Central memory CD4-positive, alpha-beta T cell (primary cell): ENCODE measurements around the gene RRAS.

Experiments
- DNase-seq: peaks from one replicate; pipeline ENCODE4 v3.0.0; 2022
- total RNA-seq, 3 experiments: gene quantifications; one replicate each; lab custom pipeline; 2026; lab: John Stamatoyannopoulos, UW

Gene RRAS
- 1.8 to 7.5 (median 2.9) reads per million in 3 experiments for total RNA-seq

DNA sequence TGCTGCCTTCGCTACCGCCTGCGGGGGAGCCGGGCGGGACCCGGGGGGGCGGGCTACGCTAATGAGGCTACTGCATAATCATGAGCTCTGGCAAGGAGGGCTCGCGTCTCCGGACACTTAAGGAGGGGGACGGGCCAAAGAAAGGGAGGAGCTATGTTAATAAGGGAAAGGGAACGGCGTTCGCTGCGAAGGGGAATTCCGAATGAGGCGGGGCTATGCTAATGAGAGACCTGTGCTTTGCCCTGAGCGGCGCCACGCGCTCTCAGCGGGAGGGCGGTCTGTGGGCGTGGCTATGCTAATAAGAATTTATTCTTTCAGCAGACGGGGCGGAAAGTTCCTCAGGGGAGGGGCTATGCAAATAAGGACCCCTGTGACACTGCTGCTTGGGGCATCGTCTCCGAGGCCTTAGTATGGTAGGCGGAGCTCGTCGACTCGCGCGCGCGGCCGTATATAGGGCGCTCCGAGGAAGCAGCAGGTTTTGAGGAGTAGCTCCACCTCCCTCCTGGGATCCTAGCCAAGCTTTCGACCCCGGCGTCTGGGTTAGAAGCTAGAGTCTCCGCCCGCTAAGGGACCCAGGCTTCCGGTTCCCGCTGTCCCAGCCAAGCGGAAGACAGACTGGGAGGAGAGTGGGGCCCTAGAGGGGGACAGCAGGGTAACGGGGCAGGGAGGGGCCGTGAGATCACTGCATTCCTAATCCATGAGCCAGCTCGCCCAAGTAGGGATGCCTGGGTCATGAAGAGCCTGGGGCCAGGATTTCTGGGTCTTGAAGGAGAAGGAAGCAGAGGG, at the start of gene RRAS:
Gene RRAS, minus strand, starts transcription at position 31 of the 786 bp plus-strand sequence. CDS start 45 bp downstream, outside the sequence.
- peak; percentile 100 for DNase-seq

DNA sequence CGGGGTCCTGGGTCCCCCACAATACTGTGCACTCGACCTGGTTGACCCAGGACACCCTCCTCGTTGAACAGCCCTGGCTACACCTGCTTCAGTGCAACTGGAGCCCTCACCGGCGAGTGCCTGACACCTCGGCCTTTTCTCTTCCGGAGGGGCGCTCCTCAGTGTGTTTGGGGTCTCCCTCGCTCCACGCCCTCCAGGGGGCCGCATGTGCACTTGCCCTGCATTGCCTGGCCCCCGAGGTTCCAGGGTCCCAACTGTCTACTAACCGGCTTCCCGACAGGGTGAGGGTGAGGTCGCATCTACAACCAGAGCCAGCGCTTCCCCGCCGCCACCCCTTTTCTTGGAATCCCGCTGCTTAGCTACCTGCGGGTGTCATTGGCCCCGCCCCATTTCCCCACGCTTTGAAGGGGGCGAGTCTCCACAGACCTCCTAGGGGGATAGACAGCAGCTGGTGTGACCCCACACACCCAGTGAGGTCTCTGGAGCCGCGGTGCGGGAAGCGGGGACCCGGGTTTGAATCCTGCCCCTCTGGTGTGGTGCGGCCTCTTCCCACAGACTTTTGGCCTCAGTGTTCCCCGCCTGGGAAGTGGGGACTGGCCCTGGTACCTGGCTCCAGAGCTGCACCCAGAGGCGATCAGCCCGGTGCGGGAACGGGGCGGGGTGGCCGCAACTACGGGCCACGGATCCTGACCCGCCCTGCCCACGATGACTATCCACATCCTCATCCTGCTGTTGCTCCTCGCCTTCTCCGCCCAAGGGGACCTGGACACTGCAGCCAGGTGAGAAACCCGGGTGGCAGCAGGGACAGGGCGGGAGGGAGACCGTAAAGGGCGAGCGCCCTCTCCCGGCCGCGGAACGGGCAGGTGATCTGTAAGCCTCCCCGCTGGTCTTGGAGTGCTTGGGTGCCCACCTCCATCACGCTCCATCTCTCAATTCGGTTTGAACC, 49.5 kb upstream of the RRAS start, which contains the start of gene ADM5:
Gene ADM5, plus strand, starts transcription at position 462 of the 946 bp plus-strand sequence. Its CDS starts 244 bp downstream, at position 706.
- DNase-seq: no peak

DNA sequence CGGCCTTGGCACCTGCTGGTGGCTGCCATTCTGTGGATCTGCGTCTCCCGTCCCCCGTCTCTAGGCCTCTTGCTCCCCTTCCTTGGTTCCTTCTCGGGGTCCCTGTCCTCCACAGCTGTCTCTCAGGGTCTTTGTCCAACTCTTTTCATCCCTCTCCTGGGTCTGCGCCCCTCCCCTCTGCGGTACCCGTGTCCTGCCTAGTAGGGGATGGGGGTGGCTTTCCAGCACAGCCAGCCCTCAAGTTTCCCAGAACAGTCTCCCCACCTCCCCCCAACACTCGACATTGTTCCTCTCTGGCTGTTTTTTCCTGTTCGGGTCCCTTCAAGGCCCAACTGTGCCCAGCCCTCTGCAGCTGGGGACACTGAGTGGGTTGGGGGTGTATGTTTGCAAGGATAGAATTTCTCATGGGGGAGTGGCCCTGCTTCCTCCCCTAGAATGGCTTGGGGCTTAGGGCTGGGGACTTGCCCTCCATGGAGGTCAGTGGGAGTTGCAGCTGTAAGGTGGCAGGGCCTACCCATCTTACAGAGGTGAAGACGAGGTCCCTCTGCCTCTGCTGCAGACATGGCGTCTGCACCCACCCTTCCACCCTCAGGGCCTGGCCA, 48.7 kb upstream of the RRAS start:
- no peak for DNase-seq

DNA sequence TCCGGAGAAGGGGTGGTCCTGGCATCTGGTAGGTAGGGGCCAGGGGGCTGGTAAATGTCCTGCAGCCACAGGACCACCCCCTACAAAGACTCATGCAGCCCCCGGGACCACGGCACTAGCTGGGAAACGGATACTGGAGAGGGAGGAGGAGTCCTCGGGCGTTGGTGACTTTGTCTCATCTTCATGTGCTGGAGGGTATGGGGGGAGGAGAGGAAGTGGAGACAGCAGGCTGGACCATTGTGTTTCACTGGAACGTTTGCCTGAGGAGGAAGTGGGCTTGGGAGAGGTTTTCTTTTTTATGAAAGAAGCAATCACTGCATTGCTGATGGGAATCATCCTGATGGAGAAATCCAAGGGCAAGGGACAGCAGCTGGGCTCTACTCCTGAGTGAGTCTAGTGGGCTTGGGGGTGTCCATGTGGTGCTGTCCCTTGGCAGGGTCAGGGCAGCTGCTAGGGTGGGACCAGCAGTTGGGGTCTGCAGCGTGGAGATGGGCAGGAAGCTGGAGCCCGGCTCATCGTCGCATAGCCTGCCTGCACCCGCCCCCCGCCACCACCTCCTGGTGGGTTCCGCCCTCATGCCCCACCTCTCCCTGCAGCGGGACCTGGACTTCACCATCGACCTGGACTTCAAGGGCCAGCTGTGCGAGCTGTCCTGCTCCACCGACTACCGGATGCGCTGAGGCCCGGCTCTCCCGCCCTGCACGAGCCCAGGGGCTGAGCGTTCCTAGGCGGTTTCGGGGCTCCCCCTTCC, 47.8 kb upstream of the RRAS start:
- DNase-seq: no peak

DNA sequence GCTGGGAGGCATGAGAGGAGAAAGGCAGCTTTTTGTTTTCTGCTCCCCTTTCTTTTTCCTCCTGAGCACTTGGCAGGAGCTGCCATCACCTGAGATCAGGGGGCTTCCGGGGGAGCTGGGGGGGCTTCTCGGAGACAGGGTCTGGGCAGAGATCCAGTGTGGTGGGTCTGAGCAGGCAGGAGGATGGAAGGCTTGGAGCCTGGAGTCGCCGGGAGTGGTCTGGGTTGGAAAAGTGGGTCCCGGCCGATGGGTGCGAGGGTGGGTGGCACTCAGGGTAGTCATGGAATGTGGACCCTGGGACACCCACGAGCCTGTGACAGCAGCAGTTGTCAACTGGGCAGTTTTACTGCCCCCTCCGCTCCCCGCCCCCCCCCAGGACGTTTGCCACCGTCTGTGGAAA, 47.2 kb upstream of the RRAS start:
- DNase-seq: no peak

GRCh38 chr19:49686503-49687088, 46.7 kb upstream of the RRAS start:
- DNase-seq: no peak

GRCh38 chr19:49685845-49686332, 45.9 kb upstream of the RRAS start:
- DNase-seq: no peak

- no peak for DNase-seq
Measured at GRCh38 chr19:49684983-49685553, 45.1 kb upstream of the RRAS start.

- DNase-seq: no peak
Measured at GRCh38 chr19:49684251-49684982, 44.5 kb upstream of the RRAS start.

GRCh38 chr19:49683814-49684250, 43.9 kb upstream of the RRAS start:
- no peak for DNase-seq

- no peak for DNase-seq
Measured at GRCh38 chr19:49682274-49682673, 42.3 kb upstream of the RRAS start.

- DNase-seq: no peak
Measured at GRCh38 chr19:49681830-49682229, 41.9 kb upstream of the RRAS start.

GRCh38 chr19:49680421-49681351, 40.7 kb upstream of the RRAS start:
- DNase-seq: peak; percentile 85

DNA sequence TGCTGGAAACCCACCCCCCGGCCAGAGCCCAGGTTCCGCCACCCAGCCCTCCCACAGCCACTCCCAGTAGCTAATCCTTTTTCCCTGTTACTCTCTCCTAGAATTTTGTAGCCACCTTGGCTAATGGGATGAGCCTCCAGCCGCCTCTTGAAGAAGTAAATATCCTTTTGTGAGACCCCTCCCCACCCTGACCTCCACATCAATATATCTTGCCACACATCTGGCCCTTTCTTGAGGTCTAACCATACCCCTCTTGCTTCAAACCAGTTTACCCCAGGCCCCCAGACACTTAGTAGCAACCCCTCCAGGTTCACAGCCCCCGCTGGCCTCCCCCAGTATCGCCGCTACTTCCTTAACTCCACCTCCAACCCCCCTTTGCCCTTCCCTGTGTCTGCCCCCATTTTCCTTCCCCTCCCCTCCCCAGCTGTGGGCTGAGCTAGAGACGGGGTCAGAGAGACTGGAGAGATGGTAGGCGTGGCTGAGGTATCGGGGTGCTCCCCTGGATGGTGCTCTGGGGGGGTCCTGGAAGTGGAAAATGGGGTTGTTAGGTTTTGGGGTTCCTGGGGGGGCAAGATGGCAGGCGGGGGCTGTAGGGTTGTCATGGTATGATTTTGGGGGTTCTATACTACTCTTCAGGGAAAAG, 39.9 kb upstream of the RRAS start:
- DNase-seq: no peak

DNA sequence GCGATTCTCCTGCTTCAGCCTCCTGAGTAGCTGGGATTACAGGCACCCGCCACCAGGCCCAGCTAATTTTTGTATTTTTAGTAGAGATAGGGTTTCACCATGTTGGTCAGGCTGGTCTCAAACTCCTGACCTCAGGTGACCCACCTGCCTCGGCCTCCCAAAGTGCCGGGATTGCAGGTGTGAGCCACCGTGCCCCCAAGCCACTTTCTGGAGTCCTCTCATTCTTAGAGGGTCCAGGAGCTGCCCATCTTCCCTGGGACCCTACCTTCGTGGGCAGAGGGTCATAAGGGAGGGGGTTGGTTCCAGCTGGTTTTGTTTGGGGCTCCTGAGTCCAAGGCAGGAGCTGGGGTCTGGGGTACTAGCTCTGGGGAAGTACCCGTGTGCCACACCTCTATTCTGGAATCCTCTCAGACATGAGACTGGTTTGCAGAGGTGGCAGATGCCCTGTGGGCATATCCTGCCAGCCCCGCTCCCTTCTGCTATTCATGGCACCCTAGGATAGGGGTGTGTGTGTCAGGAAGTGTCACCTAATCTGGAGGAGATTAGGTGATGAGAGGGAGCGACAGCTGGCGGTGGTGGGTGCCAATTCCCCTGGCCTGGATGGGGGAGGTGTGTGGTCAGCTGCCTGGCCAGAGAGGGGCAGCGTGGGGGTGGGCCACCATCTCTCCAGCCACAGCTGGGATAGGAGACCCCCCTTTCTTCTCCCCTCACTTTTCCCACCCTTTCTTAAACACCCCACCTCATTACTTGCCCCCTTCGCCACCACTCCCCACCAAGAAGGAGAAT, 39.2 kb upstream of the RRAS start:
- DNase-seq: no peak

DNA sequence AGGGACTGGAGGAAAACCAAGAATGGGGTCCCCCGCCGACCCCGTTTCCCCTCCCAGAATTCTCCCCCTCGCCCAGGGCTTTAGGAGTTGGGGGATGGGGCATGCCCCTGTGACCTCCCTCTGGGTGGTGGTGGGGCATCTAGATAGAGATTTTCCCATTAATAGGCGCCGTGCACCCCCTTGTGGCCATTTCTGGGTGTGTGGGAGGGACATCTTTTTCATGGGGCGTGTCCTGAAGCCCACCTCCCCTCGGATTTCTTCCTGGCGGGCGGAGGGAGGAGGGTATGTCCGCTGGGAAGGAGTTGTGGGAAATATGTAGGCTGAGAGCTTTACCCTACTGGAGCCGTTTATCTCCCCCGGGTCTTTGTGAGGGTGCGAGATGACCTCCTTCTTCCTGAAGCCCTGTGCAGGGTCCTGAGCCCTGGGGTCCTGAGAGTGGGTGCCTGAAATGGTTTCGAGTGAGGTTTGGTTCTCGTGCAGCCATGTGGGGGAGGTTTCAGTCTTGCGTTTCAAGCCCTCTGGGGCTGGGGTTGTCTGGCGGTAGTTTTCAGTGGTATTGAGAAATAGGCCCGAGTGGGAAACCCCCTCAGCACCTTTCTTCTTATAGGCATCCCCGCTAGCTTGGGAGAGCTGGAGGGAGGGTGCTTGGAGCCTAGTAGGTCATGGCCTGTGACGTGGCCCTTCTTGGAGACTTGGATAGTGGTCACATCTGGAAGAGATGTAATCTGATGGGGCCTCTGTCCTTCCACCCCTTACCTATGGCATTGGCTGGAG, 38.1 kb upstream of the RRAS start:
- DNase-seq: peak; percentile 76

DNA sequence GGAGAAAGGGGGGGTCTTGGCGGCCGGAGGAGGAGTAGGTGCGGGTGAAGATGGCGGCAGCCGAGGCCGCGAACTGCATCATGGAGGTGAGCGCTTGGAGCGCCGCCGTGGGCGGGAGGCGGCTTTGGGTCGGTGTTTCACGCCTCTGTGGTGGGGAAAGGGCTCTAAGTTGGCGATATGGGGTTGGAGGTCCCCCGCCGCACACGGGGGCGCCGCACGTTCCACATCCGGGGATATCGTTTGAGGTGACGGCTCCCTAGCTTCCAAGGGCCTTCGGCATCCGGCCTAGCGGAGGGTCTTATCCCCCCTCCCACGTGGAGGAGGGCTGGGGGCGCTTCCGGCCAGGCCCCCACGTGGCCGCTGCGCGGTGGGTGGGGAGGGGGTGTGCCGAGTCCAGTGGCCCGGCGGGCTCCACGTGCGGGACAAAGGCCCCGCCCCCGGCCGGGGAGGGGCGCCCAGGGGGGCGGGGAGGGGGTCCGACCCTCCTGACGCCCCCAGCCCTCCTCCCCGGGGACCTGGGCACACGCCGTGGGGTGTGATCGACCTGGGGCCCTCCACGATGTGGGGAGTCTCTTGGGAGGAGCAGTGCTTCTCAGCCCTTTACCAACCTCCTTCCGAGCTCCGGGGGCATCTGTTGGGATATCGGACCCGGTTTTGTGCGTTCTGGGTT, 37.4 kb upstream of the RRAS start, which contains the start of gene PRMT1:
Gene PRMT1, plus strand, starts transcription at position 41 of the 670 bp plus-strand sequence. Its CDS starts 10 bp downstream, at position 51.
- peak; percentile 63 for DNase-seq
